K562 (cell line): ENCODE data around the gene SH3BGRL2. TPM values are rescaled to one million over a fixed set of nuclear protein-coding genes. Genes with fewer than 3 reads are reported as not detected.

Experiments
- ATAC-seq: fragments of 200-7000 bp; cut with Tn5 transposase; 3 replicates; pipeline ENCODE4 v1.9.1; 2020; ENCODE audit warnings: moderate library complexity
- BruUV-seq: library from RNA; stranded (reverse); fragments of 400-500 nt; replicated peaks from 2 replicates; lab custom pipeline; 2021; lab: Mats Ljungman, UMichigan
- CTCF ChIA-PET: fragments of 300-600 bp; formaldehyde crosslinking; extraction: SDS; loops from one replicate; lab custom pipeline; 2021; ENCODE audit warnings: low intra/inter-chr PET ratio; lab: Yijun Ruan, JAX
- POLR2A ChIA-PET: fragments of 300-600, 350-650 bp; sonication (Branson Sonifier 250); formaldehyde crosslinking; extraction: SDS; loops from one replicate; lab custom pipeline; 2021; ENCODE audit warnings: antibody characterized with exemption, inconsistent platforms; lab: Yijun Ruan, JAX
- DNase-seq, 4 experiments: peaks; one replicate each; pipeline versions ENCODE4 v3.0.0 to v3.0.0-alpha.2; 2011 to 2018; ENCODE audit warnings: low spot score in 3 of 4, mixed read lengths in 3 of 4; ENCODE audit errors: extremely low read depth in 1 of 4
- FAIRE-seq: peaks from 2 replicates; lab custom pipeline; 2011; peaks lifted over from hg19 to GRCh38; lab: Jason Lieb, UNC
- H2AFZ ChIP-seq: 2 replicates; pipeline ENCODE4 v1.6.0; 2011; ENCODE audit warnings: low read depth, low read length, control low read depth, inconsistent platforms
- H3K27ac ChIP-seq: fragments of 200-600 bp; 3 replicates; pipeline ENCODE4 v1.8.0; 2011; ENCODE audit warnings: low read depth, mild to moderate bottlenecking, control low read depth, inconsistent platforms, low read length, moderate library complexity, mixed read lengths; ENCODE audit errors: extremely low read depth
- H3K27me3 ChIP-seq, 2 experiments: fragments of 300-600 bp in 1 of 2; 2 replicates in 1 of 2; 3 replicates in 1 of 2; pipeline versions ENCODE4 v1.6.0 to v1.8.0; 2011; ENCODE audit warnings: inconsistent platforms in 2 of 2, low read length in 2 of 2, mild to moderate bottlenecking in 1 of 2, mixed read lengths in 1 of 2, moderate library complexity in 1 of 2; ENCODE audit not compliant: control insufficient read depth in 2 of 2, insufficient read depth in 2 of 2
- H3K36me3 ChIP-seq: fragments of 300-600 bp; 3 replicates; pipeline ENCODE4 v1.8.0; 2011; ENCODE audit warnings: mild to moderate bottlenecking, low read length, inconsistent platforms; ENCODE audit not compliant: control insufficient read depth, insufficient read depth
- H3K4me1 ChIP-seq, 2 experiments: fragments of 200-600 bp in 1 of 2; replicated peaks in 1 of 2; 2 replicates in 1 of 2; 3 replicates in 1 of 2; pipeline versions ENCODE4 v1.5.1 to v1.8.0; 2011; ENCODE audit warnings: inconsistent platforms in 2 of 2, low read length in 2 of 2, mild to moderate bottlenecking in 1 of 2, mixed read lengths in 1 of 2, moderate library complexity in 1 of 2; ENCODE audit not compliant: control insufficient read depth in 2 of 2, insufficient read depth in 2 of 2
- H3K4me2 ChIP-seq: 2 replicates; pipeline ENCODE4 v1.6.1; 2011; ENCODE audit warnings: low read length, control low read depth, inconsistent platforms, mixed read lengths; ENCODE audit not compliant: insufficient read depth
- H3K4me3 ChIP-seq: fragments of 200-600 bp; sonication (generic), shearing (Covaris generic); 2 replicates; pipeline ENCODE4 v1.5.1; 2016; ENCODE audit warnings: control low read depth, inconsistent platforms
- H3K79me2 ChIP-seq: fragments of 200-600 bp; 3 replicates; pipeline ENCODE4 v1.8.0; 2011; ENCODE audit warnings: low read length, inconsistent platforms; ENCODE audit not compliant: control insufficient read depth, insufficient read depth
- H3K9ac ChIP-seq, 2 experiments: 2 replicates each; pipeline versions ENCODE4 v1.6.0 to v1.6.1; 2011; ENCODE audit warnings: low read depth in 2 of 2, low read length in 2 of 2, control low read depth in 1 of 2, inconsistent platforms in 1 of 2, mild to moderate bottlenecking in 1 of 2, mixed read lengths in 1 of 2; ENCODE audit not compliant: insufficient read depth in 1 of 2
- H3K9me1 ChIP-seq: one replicate; pipeline ENCODE4 v1.6.0; 2011; ENCODE audit warnings: inconsistent platforms, mild to moderate bottlenecking, low read length, moderate library complexity; ENCODE audit not compliant: control insufficient read depth, insufficient read depth
- H3K9me3 ChIP-seq: replicated peaks from 2 replicates; pipeline ENCODE4 v1.5.1; 2011; ENCODE audit warnings: low read depth, low read length, inconsistent platforms; ENCODE audit not compliant: control insufficient read depth, insufficient read depth
- H4K20me1 ChIP-seq: replicated peaks from 2 replicates; pipeline ENCODE4 v1.6.1; 2011; ENCODE audit warnings: low read length, inconsistent platforms, mixed read lengths; ENCODE audit not compliant: control insufficient read depth, insufficient read depth
- ELF2 ChIP-seq: fragments of 250-450 bp; sonication (Bioruptor Pico); IDR thresholded peaks from 2 replicates; pipeline ENCODE4 v1.5.0; 2021; ENCODE audit warnings: mild to moderate bottlenecking
- HDAC2 ChIP-seq: fragments of 450-650 bp; IDR thresholded peaks from 2 replicates; pipeline ENCODE4 v1.6.1; 2016; ENCODE audit warnings: mild to moderate bottlenecking
- IRF2 ChIP-seq: sonication (generic); formaldehyde crosslinking; IDR thresholded peaks from 2 replicates; pipeline ENCODE4 v1.8.1; 2022; ENCODE audit warnings: mild to moderate bottlenecking, missing genetic modification reagents
- MCM2 ChIP-seq: fragments of 450-650 bp; IDR thresholded peaks from 2 replicates; pipeline ENCODE4 v1.6.1; 2017; ENCODE audit warnings: low read depth, mild to moderate bottlenecking
- MYC ChIP-seq, 2 experiments: fragments of 250-450 bp in 1 of 2; sonication (Bioruptor Pico) in 1 of 2; IDR thresholded peaks; 2 replicates each; pipeline versions ENCODE4 v1.5.1 to v1.6.1; 2012 to 2021; ENCODE audit warnings: low read depth in 2 of 2, borderline replicate concordance in 1 of 2, improper control_type of control experiment in 1 of 2, low read length in 1 of 2, mild to moderate bottlenecking in 1 of 2, moderate library complexity in 1 of 2
- NR4A1 ChIP-seq, 2 experiments: fragments of 250-450 bp in 1 of 2; fragments of 450-650 bp in 1 of 2; sonication (Bioruptor Pico) in 1 of 2; IDR thresholded peaks; 2 replicates each; pipeline versions ENCODE4 v1.4.0 to v1.6.1; 2016 to 2020; ENCODE audit warnings: mild to moderate bottlenecking in 2 of 2, missing compliant biosample characterization in 1 of 2, missing genetic modification characterization in 1 of 2, moderate library complexity in 1 of 2
- PRMT5 ChIP-seq: sonication (generic); formaldehyde crosslinking; IDR thresholded peaks from 2 replicates; pipeline ENCODE4 v1.5.0; 2020; ENCODE audit warnings: missing genetic modification reagents
- RBM14 ChIP-seq: fragments of 200-400 bp; formaldehyde crosslinking; IDR thresholded peaks from 2 replicates; pipeline ENCODE4 v1.6.1; 2018; ENCODE audit warnings: low read depth, mild to moderate bottlenecking, low read length, moderate library complexity, borderline replicate concordance; ENCODE audit not compliant: insufficient read depth
- RFX1 ChIP-seq: fragments of 450-650 bp; IDR thresholded peaks from 2 replicates; pipeline ENCODE4 v1.6.1; 2016; ENCODE audit warnings: mild to moderate bottlenecking, moderate library complexity
- RNF2 ChIP-seq: sonication (generic); IDR thresholded peaks from 2 replicates; pipeline ENCODE4 v1.6.1; 2016
- TAF7 ChIP-seq: fragments of 450-650 bp; IDR thresholded peaks from 2 replicates; pipeline ENCODE4 v1.6.1; 2016; ENCODE audit warnings: missing genetic modification characterization, missing compliant biosample characterization
- TOE1 ChIP-seq, 2 experiments: fragments of 450-650 bp in 1 of 2; sonication (generic) in 1 of 2; formaldehyde crosslinking in 1 of 2; IDR thresholded peaks; 2 replicates each; pipeline versions ENCODE4 v1.7.1 to v1.8.0; 2016 to 2022; ENCODE audit warnings: borderline replicate concordance in 2 of 2, mild to moderate bottlenecking in 2 of 2, antibody characterized with exemption in 1 of 2, inconsistent platforms in 1 of 2, low read depth in 1 of 2, missing genetic modification reagents in 1 of 2, moderate library complexity in 1 of 2
- ZFP30 ChIP-seq: fragments of 250-450 bp; sonication (Bioruptor Pico); IDR thresholded peaks from 2 replicates; pipeline ENCODE4 v1.8.0; 2022; ENCODE audit warnings: moderate library complexity, mild to moderate bottlenecking, inconsistent platforms, borderline replicate concordance
- ZKSCAN8 ChIP-seq: fragments of 200-800 bp; sonication (Bioruptor generic); IDR thresholded peaks from 2 replicates; pipeline ENCODE4 v1.6.1; 2016; ENCODE audit warnings: missing genetic modification characterization, missing compliant biosample characterization
- ZNF143 ChIP-seq: sonication (generic); formaldehyde crosslinking; IDR thresholded peaks from 2 replicates; pipeline ENCODE4 v1.9.0; 2022; ENCODE audit warnings: mild to moderate bottlenecking, missing genetic modification reagents
- ZNF785 ChIP-seq: fragments of 250-450 bp; sonication (Bioruptor Pico); IDR thresholded peaks from 2 replicates; pipeline ENCODE4 v1.4.0; 2020; ENCODE audit warnings: mild to moderate bottlenecking
- WGBS: fragments of 100-300 bp; shearing (Covaris generic); methylation state at CpG from one replicate; pipeline ENCODE4 v1.1.6; 2016; ENCODE audit warnings: low coverage, mixed read lengths; ENCODE audit not compliant: insufficient coverage; ENCODE audit errors: missing lambda C conversion rate; 5-methylcytosine and 5-hydroxymethylcytosine counted together
- in situ Hi-C: fragments of 300-500 bp; cut with MboI; formaldehyde crosslinking; loops from 4 replicates; pipeline ENCODE4 v1.15.0; 2018; ENCODE audit warnings: inconsistent platforms, mixed read lengths
- intact Hi-C: fragments of 100-400 bp; cut with micrococcal nuclease; formaldehyde crosslinking; loops from 2 replicates; pipeline ENCODE4 v1.14.2; 2022
- polyA plus RNA-seq, 8 experiments: library from polyadenylated mRNA; depleted of rRNA in 4 of 8; stranded (reverse) in 5 of 8; unstranded in 3 of 8; fragments of >200 nt; fragmentation: Nextera tagmentation in 2 of 8; fragmentation: Illumina TruSeq in 1 of 8; extraction: Ambion mirVana in 2 of 8; extraction: Trizol in 1 of 8; gene quantifications; 2 replicates each; pipeline versions ENCODE4 v1.2.1 to v1.2.3, GENCODE V29; 2011 to 2014; ENCODE audit warnings: inconsistent platforms in 1 of 8, missing spikeins in 1 of 8
- total RNA-seq, 7 experiments: library from RNA; depleted of rRNA in 6 of 7; stranded (reverse); fragments of >200 nt in 6 of 7; fragmentation: Illumina TruSeq in 2 of 7; extraction: Trizol in 2 of 7; gene quantifications; 2 replicates each; pipeline versions ENCODE4 v1.2.1 to v1.2.3, GENCODE V29; 2011 to 2021; ENCODE audit warnings: low replicate concordance in 1 of 7

Gene SH3BGRL2
- total and polyA plus RNA-seq, 9 of the 15 experiments (the other 6 are each of a cell fraction or from before 2014, with no cell fraction given) = 4.4 to 12.1 (median 7.3) TPM

- ATAC-seq = no peak
- Histone ChIP-seq H4K20me1 (no peaks in the 10 kb centered on the region), H3K9me3 (no peaks in the 10 kb centered on the region), H3K79me2 (no peaks in the 10 kb centered on the region), H3K4me3 (no peak overlapping the region), H3K36me3 (no peaks in the 10 kb centered on the region), H2AFZ (no peak overlapping the region; the same call in 1 of the 2 replicates), H3K9me1 (no peaks in the 10 kb centered on the region), H3K27ac (no peak overlapping the region), H3K9ac (no peak overlapping the region), H3K4me2 (no peak overlapping the region)
- BruUV-seq = no TSS peak
- ChIA-PET CTCF (no interaction called here), POLR2A (interaction anchor here (0.6 kb wide), 1 partner anchor 705 kb away, joined by 4 read pairs; no protein-coding TSS in a partner anchor)
- in situ Hi-C loops (no loop called here), intact Hi-C loops (loop anchor here (2.0 kb wide), 1 partner anchor 69 kb away; no protein-coding TSS in a partner anchor)
- WGBS = 54% methylated on average over 4 of the region's 4 CpGs
- no peak for FAIRE-seq
- DNase-seq = no peak
- TF ChIP-seq IRF2 (CRISPR knock-in tag) = no peak
- TF ChIP-seq ZFP30 (CRISPR knock-in tag) = no peak
- TF ChIP-seq ZKSCAN8 (CRISPR knock-in tag) = no peak
- no peak for TF ChIP-seq ELF2 (CRISPR knock-in tag)
- TF ChIP-seq RBM14 = no peak
- TF ChIP-seq HDAC2 = no peak
- TF ChIP-seq ZNF143 (CRISPR knock-in tag) = no peak
- TF ChIP-seq MYC (IDR thresholded peaks at IDR 0.05; ENCODE audit: low read depth, low read length) = no peak
- no peak for TF ChIP-seq MYC (CRISPR knock-in tag; IDR thresholded peaks at IDR 0.05; ENCODE audit: borderline replicate concordance, low read depth)
- TF ChIP-seq ZNF785 = no peak
- no peak for TF ChIP-seq MCM2
- no peak for TF ChIP-seq PRMT5
- no peak for TF ChIP-seq TOE1 (IDR thresholded peaks at IDR 0.05; ENCODE audit: borderline replicate concordance)
- no peak for TF ChIP-seq TOE1 (CRISPR knock-in tag; IDR thresholded peaks at IDR 0.05; ENCODE audit: borderline replicate concordance, low read depth)
- TF ChIP-seq RFX1 = no peak
- no peak for TF ChIP-seq TAF7
- TF ChIP-seq NR4A1 (CRISPR knock-in tag; IDR thresholded peaks at IDR 0.05) = no peak
- TF ChIP-seq NR4A1 (tag; IDR thresholded peaks at IDR 0.05) = no peak
- no peak for TF ChIP-seq RNF2
- TF ChIP-seq, all 486 proteins: peak for 0
- Histone ChIP-seq H3K27me3 (no peaks in the 10 kb centered on the region), H3K4me1 (peaks cover 0 to 42% of the 10 kb centered on the region in 2 experiments; a peak in 3 of 5 replicates)
Measured at GRCh38 chr6:79605968-79606764, 25.0 kb upstream of the SH3BGRL2 start.
